K562 (cell line): ENCODE data around the gene MME. TPM values are rescaled to one million over a fixed set of nuclear protein-coding genes. Genes with fewer than 3 reads are reported as not detected.
A peak's percentile ranks its signal among the peaks of the same experiment; 100 is the strongest.

Source experiments
- FOXJ3 ChIP-seq: sonication (generic); formaldehyde crosslinking; IDR thresholded peaks from 2 replicates; pipeline ENCODE4 v1.4.0; 2020; ENCODE audit warnings: mild to moderate bottlenecking, missing genetic modification reagents
- GATA2 ChIP-seq: sonication (generic); formaldehyde crosslinking; IDR thresholded peaks from 2 replicates; pipeline ENCODE4 v1.4.0; 2020; ENCODE audit warnings: mild to moderate bottlenecking, missing genetic modification reagents
- GATAD2B ChIP-seq: fragments of 450-650 bp; IDR thresholded peaks from 2 replicates; pipeline ENCODE4 v1.6.1; 2017; ENCODE audit warnings: mild to moderate bottlenecking, borderline replicate concordance
- MBD2 ChIP-seq: sonication (generic); IDR thresholded peaks from 2 replicates; pipeline ENCODE4 v1.6.1; 2016; ENCODE audit warnings: low read depth, borderline replicate concordance
- PML ChIP-seq: IDR thresholded peaks from 2 replicates; pipeline ENCODE4 v1.6.1; 2012; ENCODE audit warnings: low read length, inconsistent platforms
- RFX7 ChIP-seq: fragments of 250-450 bp; sonication (Bioruptor Pico); IDR thresholded peaks from 2 replicates; pipeline ENCODE4 v1.5.1; 2021; ENCODE audit warnings: mild to moderate bottlenecking
- SMARCC2 ChIP-seq: fragments of 450-650 bp; IDR thresholded peaks from 2 replicates; pipeline ENCODE4 v1.6.1; 2017; ENCODE audit warnings: antibody characterized with exemption, moderate library complexity, mild to moderate bottlenecking, low read depth
- ZBTB17 ChIP-seq: fragments of 450-650 bp; formaldehyde crosslinking; IDR thresholded peaks from 2 replicates; pipeline ENCODE4 v1.4.0; 2020; ENCODE audit warnings: mild to moderate bottlenecking
- ZFP1 ChIP-seq: fragments of 450-650 bp; formaldehyde crosslinking; IDR thresholded peaks from 2 replicates; pipeline ENCODE4 v1.4.0; 2020; ENCODE audit warnings: mild to moderate bottlenecking, mixed read lengths
- polyA plus RNA-seq, 8 experiments: library from polyadenylated mRNA; depleted of rRNA in 4 of 8; stranded (reverse) in 5 of 8; unstranded in 3 of 8; fragments of >200 nt; fragmentation: Nextera tagmentation in 2 of 8; fragmentation: Illumina TruSeq in 1 of 8; extraction: Ambion mirVana in 2 of 8; extraction: Trizol in 1 of 8; gene quantifications; 2 replicates each; pipeline versions ENCODE4 v1.2.1 to v1.2.3, GENCODE V29; 2011 to 2014; ENCODE audit warnings: inconsistent platforms in 1 of 8, missing spikeins in 1 of 8
- total RNA-seq, 7 experiments: library from RNA; depleted of rRNA in 6 of 7; stranded (reverse); fragments of >200 nt in 6 of 7; fragmentation: Illumina TruSeq in 2 of 7; extraction: Trizol in 2 of 7; gene quantifications; 2 replicates each; pipeline versions ENCODE4 v1.2.1 to v1.2.3, GENCODE V29; 2011 to 2021; ENCODE audit warnings: low replicate concordance in 1 of 7
- TF ChIP-seq, protein P1 (sequence below): fragments of 200-400 bp; formaldehyde crosslinking; IDR thresholded peaks from 2 replicates; pipeline ENCODE4 v1.6.1; 2017; ENCODE audit warnings: mild to moderate bottlenecking, low read depth, low read length, moderate library complexity
- TF ChIP-seq, protein P2 (sequence below): sonication (generic); formaldehyde crosslinking; IDR thresholded peaks from 2 replicates; pipeline ENCODE4 v1.8.0; 2022; ENCODE audit warnings: mild to moderate bottlenecking, missing genetic modification reagents, borderline replicate concordance
- TF ChIP-seq, protein P3 (sequence below): fragments of 250-450 bp; sonication (Bioruptor Pico); IDR thresholded peaks from 2 replicates; pipeline ENCODE4 v1.4.0; 2020; ENCODE audit warnings: mild to moderate bottlenecking
- TF ChIP-seq, protein P4 (sequence below): fragments of 450-650 bp; IDR thresholded peaks from 2 replicates; pipeline ENCODE4 v1.6.1; 2016; ENCODE audit warnings: borderline replicate concordance
- TF ChIP-seq, protein P5 (sequence below): fragments of 450-650 bp; IDR thresholded peaks from 2 replicates; pipeline ENCODE4 v1.6.1; 2016
- TF ChIP-seq, protein P6 (sequence below), 2 experiments: IDR thresholded peaks in 1 of 2; conservative IDR thresholded peaks in 1 of 2; 2 replicates each; pipeline ENCODE4 v1.6.1; 2016; ENCODE audit warnings: low read depth in 2 of 2, mild to moderate bottlenecking in 1 of 2, missing compliant biosample characterization in 1 of 2, missing genetic modification characterization in 1 of 2, moderate library complexity in 1 of 2

Gene MME
- total and polyA plus RNA-seq, 9 of the 15 experiments (the other 6 are each of a cell fraction or from before 2014, with no cell fraction given): 0.80 to 8.6 (median 2.5) TPM

DNA sequence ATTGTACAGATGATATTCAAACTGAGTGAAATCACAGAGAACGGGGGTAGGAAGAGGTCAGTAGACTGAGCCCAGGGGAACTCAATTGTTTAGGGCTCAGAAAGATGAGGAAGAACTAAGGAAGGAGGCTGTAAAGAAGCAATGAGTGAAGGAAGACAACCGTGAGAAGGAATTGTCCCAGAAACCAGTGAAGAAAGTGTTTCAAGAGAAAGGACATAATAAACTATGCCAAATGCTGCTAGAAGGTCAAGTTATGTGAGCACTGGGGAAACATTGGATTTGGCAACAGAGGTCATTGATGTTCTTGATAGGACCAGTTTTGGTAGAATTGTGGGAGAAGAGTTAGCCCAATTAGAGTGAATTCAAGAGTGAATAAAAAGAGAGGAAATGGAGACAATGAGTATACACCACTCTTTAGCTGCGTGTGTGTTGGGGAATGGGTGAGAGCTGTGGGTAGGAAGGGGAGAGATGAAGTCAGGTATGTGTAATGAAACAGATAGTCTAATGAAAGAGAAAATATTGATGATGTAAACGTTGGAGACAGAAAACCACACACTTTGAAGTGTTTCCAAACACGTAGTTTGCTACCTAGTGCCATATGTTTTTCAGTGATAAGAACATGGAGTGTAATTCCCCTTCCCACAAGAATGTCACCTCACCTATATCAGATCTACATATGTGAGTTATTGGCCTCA, 42.5 kb upstream of the MME start (continued):
- TF ChIP-seq, protein P1, sequence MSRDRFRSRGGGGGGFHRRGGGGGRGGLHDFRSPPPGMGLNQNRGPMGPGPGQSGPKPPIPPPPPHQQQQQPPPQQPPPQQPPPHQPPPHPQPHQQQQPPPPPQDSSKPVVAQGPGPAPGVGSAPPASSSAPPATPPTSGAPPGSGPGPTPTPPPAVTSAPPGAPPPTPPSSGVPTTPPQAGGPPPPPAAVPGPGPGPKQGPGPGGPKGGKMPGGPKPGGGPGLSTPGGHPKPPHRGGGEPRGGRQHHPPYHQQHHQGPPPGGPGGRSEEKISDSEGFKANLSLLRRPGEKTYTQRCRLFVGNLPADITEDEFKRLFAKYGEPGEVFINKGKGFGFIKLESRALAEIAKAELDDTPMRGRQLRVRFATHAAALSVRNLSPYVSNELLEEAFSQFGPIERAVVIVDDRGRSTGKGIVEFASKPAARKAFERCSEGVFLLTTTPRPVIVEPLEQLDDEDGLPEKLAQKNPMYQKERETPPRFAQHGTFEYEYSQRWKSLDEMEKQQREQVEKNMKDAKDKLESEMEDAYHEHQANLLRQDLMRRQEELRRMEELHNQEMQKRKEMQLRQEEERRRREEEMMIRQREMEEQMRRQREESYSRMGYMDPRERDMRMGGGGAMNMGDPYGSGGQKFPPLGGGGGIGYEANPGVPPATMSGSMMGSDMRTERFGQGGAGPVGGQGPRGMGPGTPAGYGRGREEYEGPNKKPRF: no peak
- TF ChIP-seq SMARCC2 (peak; percentile 73; the same call in 1 of the 2 replicates), GATAD2B (peak; percentile 53; the same call in 1 of the 2 replicates), RFX7 (no peak), ZFP1 (no peak), GATA2 (CRISPR knock-in tag) (peak; percentile 49), MBD2 (peak; percentile 80), FOXJ3 (CRISPR knock-in tag) (no peak), ZBTB17 (0 out of 2 replicates have a peak, but pooled peaks have one; percentile 12), PML (peak; percentile 92; the same call in 1 of the 2 replicates)
- TF ChIP-seq, protein P2, sequence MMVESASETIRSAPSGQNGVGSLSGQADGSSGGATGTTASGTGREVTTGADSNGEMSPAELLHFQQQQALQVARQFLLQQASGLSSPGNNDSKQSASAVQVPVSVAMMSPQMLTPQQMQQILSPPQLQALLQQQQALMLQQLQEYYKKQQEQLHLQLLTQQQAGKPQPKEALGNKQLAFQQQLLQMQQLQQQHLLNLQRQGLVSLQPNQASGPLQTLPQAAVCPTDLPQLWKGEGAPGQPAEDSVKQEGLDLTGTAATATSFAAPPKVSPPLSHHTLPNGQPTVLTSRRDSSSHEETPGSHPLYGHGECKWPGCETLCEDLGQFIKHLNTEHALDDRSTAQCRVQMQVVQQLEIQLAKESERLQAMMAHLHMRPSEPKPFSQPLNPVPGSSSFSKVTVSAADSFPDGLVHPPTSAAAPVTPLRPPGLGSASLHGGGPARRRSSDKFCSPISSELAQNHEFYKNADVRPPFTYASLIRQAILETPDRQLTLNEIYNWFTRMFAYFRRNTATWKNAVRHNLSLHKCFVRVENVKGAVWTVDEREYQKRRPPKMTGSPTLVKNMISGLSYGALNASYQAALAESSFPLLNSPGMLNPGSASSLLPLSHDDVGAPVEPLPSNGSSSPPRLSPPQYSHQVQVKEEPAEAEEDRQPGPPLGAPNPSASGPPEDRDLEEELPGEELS (CRISPR knock-in tag): no peak
- TF ChIP-seq, protein P3, sequence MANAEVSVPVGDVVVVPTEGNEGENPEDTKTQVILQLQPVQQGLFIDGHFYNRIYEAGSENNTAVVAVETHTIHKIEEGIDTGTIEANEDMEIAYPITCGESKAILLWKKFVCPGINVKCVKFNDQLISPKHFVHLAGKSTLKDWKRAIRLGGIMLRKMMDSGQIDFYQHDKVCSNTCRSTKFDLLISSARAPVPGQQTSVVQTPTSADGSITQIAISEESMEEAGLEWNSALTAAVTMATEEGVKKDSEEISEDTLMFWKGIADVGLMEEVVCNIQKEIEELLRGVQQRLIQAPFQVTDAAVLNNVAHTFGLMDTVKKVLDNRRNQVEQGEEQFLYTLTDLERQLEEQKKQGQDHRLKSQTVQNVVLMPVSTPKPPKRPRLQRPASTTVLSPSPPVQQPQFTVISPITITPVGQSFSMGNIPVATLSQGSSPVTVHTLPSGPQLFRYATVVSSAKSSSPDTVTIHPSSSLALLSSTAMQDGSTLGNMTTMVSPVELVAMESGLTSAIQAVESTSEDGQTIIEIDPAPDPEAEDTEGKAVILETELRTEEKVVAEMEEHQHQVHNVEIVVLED (CRISPR knock-in tag): no peak
- TF ChIP-seq, protein P4, sequence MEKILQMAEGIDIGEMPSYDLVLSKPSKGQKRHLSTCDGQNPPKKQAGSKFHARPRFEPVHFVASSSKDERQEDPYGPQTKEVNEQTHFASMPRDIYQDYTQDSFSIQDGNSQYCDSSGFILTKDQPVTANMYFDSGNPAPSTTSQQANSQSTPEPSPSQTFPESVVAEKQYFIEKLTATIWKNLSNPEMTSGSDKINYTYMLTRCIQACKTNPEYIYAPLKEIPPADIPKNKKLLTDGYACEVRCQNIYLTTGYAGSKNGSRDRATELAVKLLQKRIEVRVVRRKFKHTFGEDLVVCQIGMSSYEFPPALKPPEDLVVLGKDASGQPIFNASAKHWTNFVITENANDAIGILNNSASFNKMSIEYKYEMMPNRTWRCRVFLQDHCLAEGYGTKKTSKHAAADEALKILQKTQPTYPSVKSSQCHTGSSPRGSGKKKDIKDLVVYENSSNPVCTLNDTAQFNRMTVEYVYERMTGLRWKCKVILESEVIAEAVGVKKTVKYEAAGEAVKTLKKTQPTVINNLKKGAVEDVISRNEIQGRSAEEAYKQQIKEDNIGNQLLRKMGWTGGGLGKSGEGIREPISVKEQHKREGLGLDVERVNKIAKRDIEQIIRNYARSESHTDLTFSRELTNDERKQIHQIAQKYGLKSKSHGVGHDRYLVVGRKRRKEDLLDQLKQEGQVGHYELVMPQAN: no peak
- TF ChIP-seq, protein P5, sequence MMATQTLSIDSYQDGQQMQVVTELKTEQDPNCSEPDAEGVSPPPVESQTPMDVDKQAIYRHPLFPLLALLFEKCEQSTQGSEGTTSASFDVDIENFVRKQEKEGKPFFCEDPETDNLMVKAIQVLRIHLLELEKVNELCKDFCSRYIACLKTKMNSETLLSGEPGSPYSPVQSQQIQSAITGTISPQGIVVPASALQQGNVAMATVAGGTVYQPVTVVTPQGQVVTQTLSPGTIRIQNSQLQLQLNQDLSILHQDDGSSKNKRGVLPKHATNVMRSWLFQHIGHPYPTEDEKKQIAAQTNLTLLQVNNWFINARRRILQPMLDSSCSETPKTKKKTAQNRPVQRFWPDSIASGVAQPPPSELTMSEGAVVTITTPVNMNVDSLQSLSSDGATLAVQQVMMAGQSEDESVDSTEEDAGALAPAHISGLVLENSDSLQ: peak; percentile 72
- TF ChIP-seq, protein P6, sequence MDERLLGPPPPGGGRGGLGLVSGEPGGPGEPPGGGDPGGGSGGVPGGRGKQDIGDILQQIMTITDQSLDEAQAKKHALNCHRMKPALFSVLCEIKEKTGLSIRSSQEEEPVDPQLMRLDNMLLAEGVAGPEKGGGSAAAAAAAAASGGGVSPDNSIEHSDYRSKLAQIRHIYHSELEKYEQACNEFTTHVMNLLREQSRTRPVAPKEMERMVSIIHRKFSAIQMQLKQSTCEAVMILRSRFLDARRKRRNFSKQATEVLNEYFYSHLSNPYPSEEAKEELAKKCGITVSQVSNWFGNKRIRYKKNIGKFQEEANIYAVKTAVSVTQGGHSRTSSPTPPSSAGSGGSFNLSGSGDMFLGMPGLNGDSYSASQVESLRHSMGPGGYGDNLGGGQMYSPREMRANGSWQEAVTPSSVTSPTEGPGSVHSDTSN (CRISPR knock-in tag; IDR thresholded peaks at IDR 0.05; ENCODE audit: low read depth): no peak
- TF ChIP-seq, protein P6 (tag; conservative IDR thresholded peaks at IDR 0.05; ENCODE audit: low read depth): peak; percentile 76
